HFF-Myc (cell line): ENCODE data around the gene RCAN2.

Experiments
- DNase-seq: peaks from one replicate; pipeline ENCODE4 v3.0.0-alpha.2; 2011; ENCODE audit warnings: low read depth; ENCODE audit errors: extremely low read depth
- H3K4me3 ChIP-seq: replicated peaks from 2 replicates; pipeline ENCODE4 v1.5.1; 2011; ENCODE audit warnings: low read depth, mild to moderate bottlenecking, control low read depth, low read length
- TF ChIP-seq, protein P1 (sequence below): IDR thresholded peaks from 2 replicates; pipeline ENCODE4 v1.5.1; 2012; ENCODE audit warnings: mild to moderate bottlenecking, low read depth, low read length, control low read depth; ENCODE audit errors: missing control alignments

Gene RCAN2

DNA sequence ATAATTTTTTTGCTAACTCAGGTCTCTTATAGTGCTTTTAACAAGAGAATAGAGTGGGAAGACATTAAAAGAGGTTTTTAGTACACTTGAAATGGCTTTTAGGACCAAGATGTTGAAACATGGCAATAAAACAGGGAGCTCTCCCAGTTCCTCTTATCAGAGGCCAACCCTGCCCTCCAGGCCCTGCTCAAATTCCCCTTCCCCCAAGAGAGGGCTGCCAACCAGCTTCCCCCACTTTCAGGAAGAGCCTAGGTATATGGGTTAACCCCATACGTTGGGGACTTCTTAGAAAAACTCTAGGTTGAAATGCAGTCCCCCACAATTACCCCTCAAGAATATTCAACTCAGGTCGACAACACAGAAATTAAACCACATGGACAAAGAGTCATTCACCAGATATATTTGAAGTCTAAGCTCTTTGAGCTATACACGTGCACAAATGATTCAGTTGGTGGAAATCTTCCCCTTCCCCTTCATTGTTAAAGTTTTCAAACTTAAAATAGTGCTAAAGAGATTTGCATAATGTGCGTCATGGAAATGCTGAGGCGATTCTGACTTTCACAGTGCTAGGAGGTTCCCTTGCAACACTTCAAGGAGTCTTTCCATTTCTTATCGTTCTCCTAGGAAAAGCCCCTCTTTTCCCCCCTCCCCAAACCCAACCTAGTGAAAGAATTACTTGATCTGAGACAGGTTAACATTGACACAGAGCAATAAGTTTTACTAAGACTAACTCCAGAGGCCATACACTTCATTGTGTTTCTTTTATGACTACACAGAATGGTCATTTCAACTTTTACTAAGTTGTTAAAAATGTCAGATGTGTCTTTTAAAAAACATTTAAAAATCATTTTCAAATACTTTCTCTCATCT lies 270.7 kb downstream of the RCAN2 start:
- TF ChIP-seq, protein P1, sequence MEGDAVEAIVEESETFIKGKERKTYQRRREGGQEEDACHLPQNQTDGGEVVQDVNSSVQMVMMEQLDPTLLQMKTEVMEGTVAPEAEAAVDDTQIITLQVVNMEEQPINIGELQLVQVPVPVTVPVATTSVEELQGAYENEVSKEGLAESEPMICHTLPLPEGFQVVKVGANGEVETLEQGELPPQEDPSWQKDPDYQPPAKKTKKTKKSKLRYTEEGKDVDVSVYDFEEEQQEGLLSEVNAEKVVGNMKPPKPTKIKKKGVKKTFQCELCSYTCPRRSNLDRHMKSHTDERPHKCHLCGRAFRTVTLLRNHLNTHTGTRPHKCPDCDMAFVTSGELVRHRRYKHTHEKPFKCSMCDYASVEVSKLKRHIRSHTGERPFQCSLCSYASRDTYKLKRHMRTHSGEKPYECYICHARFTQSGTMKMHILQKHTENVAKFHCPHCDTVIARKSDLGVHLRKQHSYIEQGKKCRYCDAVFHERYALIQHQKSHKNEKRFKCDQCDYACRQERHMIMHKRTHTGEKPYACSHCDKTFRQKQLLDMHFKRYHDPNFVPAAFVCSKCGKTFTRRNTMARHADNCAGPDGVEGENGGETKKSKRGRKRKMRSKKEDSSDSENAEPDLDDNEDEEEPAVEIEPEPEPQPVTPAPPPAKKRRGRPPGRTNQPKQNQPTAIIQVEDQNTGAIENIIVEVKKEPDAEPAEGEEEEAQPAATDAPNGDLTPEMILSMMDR, result no peak
- H3K4me3 ChIP-seq, result no peak overlapping the region
- DNase-seq, result no peak

DNA sequence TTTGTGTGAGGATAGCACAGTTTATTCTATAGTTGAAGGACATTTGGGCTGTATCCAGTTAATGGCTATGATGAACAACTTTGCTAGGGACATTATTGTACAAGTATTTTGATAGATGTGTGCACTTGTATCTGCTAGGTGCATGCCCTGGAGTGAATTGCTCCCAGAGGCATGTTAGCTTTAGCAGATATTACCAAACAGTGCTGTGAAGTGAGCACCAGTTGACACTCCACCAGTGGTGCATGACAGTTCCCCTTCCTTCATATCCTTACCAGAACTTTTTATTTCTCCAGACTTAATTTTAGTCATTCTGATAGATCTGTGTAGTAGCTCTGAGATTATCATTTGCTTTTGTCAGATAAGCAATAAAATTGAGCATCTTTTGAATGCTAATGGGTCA lies 271.6 kb downstream of the RCAN2 start:
- no peak overlapping the region for H3K4me3 ChIP-seq
- no peak for DNase-seq
- TF ChIP-seq, protein P1, result no peak

DNA sequence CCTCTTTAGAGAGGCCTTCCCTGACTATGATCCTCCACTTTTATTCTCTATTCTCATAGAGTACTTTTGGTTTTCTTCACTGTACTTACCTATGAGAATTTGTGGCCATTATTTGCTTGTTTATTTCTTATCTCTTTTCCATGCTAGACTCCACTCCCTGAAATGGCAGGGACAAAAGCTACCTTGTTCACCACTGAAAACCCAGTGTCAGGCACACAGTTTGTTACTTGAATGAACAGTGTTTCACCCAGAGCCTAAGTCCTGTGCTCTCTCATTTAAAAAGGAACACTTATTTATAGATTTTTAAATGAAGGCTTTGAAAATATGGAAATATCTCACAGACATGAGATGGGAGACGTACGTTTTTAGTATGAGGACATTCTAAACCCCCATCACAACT lies 272.8 kb downstream of the RCAN2 start:
- no peak overlapping the region for H3K4me3 ChIP-seq
- no peak for DNase-seq
- TF ChIP-seq, protein P1, result no peak

DNA sequence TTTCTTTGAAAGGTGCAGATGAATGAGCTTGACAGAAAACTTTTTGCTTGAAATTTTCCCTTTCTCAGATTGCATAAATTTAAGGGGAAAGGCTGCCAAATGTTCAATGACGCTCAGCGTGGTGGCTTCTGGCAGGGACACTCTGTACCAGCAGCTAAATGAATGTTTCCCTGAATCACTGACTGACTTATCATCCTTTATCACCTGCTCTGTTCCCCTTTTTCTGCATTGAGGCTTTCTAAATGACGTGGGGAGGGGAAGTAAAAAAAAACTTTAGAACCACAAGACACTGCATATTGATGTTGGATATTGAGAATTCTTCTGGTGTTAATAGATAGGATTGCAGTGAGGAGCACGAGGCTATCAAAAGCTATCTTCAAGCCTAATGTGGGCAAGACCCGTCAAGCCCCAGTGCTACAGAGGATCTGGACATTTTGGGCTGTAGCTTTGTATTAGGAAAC lies 273.5 kb downstream of the RCAN2 start:
- TF ChIP-seq, protein P1, result no peak
- DNase-seq, result no peak
- no peak overlapping the region for H3K4me3 ChIP-seq

DNA sequence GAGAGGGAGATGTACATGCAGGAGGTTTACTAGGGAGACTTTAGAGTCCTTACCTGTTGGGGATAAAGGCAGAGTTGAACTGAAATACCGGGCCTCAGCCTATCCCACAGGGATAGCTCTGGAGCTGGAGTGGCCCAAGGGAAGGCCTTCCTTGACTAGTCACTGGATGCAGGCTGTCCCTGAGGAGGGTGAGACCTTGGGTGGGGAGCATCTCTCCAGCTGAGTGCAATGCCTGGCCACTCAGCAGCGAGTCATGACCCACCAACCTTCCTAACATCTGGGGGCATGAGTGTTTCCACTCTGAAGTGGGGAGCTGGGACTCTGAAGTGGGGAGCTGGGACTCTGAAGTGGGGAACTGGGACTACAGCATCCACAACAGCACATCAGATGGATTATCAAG lies 274.4 kb downstream of the RCAN2 start:
- no peak for DNase-seq
- no peak overlapping the region for H3K4me3 ChIP-seq
- TF ChIP-seq, protein P1, result no peak

DNA sequence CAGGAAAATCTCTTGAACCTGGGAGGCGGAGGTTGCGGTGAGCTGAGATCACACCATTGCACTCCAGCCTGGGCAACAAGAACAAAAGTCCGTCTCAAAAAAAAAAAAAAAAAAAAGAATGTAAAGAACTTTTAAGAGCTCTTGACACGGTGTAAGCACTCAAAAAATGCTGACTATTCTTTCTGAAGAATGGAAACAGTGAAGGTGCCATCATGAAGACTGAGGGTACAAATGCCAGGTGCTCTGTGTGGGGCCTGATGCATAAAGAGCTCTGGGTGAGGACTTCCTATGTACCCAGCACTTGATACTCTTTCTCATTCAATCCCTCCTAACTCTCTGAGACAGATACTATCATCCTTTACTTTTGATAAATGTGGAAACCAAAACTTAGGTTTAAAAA lies 275.5 kb downstream of the RCAN2 start:
- no peak for DNase-seq
- TF ChIP-seq, protein P1, result no peak
- H3K4me3 ChIP-seq, result no peak overlapping the region
